Adrenal gland (tissue), 5 donors: Measurements from ENCODE around the gene PLBD2.

Experiments used
- POLR2A ChIP-seq, 2 donors: fragments of 450-650 bp; IDR thresholded peaks; one replicate each; pipeline ENCODE4 v1.6.1; 2017; ENCODE audit warnings: antibody characterized with exemption in 2 of 2, mild to moderate bottlenecking in 2 of 2, moderate library complexity in 1 of 2
- TF ChIP-seq, protein P1 (sequence below), 6 experiments: fragments of 450-650 bp in 4 of 6; fragments of 200-600 bp in 2 of 6; sonication (generic) in 1 of 6; IDR thresholded peaks; 1 replicate in 5 of 6; 2 replicates in 1 of 6; pipeline versions ENCODE4 v1.5.1 to v1.8.0; 2016 to 2021; ENCODE audit warnings: antibody characterized with exemption in 6 of 6, mild to moderate bottlenecking in 2 of 6, moderate library complexity in 1 of 6
- donor health status: DM: no; HTN: no; CAD: no.

- TF ChIP-seq, protein P1, sequence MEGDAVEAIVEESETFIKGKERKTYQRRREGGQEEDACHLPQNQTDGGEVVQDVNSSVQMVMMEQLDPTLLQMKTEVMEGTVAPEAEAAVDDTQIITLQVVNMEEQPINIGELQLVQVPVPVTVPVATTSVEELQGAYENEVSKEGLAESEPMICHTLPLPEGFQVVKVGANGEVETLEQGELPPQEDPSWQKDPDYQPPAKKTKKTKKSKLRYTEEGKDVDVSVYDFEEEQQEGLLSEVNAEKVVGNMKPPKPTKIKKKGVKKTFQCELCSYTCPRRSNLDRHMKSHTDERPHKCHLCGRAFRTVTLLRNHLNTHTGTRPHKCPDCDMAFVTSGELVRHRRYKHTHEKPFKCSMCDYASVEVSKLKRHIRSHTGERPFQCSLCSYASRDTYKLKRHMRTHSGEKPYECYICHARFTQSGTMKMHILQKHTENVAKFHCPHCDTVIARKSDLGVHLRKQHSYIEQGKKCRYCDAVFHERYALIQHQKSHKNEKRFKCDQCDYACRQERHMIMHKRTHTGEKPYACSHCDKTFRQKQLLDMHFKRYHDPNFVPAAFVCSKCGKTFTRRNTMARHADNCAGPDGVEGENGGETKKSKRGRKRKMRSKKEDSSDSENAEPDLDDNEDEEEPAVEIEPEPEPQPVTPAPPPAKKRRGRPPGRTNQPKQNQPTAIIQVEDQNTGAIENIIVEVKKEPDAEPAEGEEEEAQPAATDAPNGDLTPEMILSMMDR (IDR thresholded peaks at IDR 0.05) = no peak
- no peak for TF ChIP-seq POLR2A (IDR thresholded peaks at IDR 0.05)
Observed at GRCh38 chr12:113332688-113333417, 25.5 kb upstream of the PLBD2 start.
